MCF 10A (cell line): ENCODE data around the gene OR5H15. TPM values are rescaled to one million over a fixed set of nuclear protein-coding genes. Genes with fewer than 3 reads are reported as not detected.
"Not testable (repeated sequence)": the region's sequence is repeated elsewhere in the genome, so short reads cannot be mapped to it uniquely, and the experiment has no call there.

Experiments
- BruUV-seq: library from RNA; stranded (reverse); fragments of 400-500 nt; replicated peaks from 2 replicates; lab custom pipeline; 2021; lab: Mats Ljungman, UMichigan
- CTCF ChIA-PET: fragments of 300-600 bp; sonication (Branson Sonifier 250); formaldehyde crosslinking; extraction: SDS; loops from one replicate; lab custom pipeline; 2021; ENCODE audit warnings: antibody characterized with exemption, inconsistent platforms; lab: Yijun Ruan, JAX
- POLR2A ChIA-PET: fragments of 300-600, 350-650 bp; sonication (Branson Sonifier 250); formaldehyde crosslinking; extraction: SDS; loops from one replicate; lab custom pipeline; 2020; ENCODE audit warnings: antibody characterized with exemption, inconsistent platforms; lab: Yijun Ruan, JAX
- DNase-seq: peaks from one replicate; pipeline ENCODE4 v3.0.0-alpha.2; 2018; ENCODE audit not compliant: unreplicated experiment
- H3K27ac Mint-ChIP-seq: one replicate; pipeline ENCODE4 v1.8.0; 2022; ENCODE audit warnings: mild to moderate bottlenecking, low read depth, mixed read lengths; ENCODE audit not compliant: unreplicated experiment
- H3K27me3 Mint-ChIP-seq: one replicate; pipeline ENCODE4 v1.8.0; 2022; ENCODE audit warnings: mixed read lengths; ENCODE audit not compliant: insufficient read depth, unreplicated experiment
- H3K36me3 Mint-ChIP-seq: one replicate; pipeline ENCODE4 v1.8.0; 2022; ENCODE audit warnings: mild to moderate bottlenecking, moderate library complexity, mixed read lengths; ENCODE audit not compliant: insufficient read depth, unreplicated experiment
- H3K4me1 Mint-ChIP-seq: one replicate; pipeline ENCODE4 v1.8.0; 2022; ENCODE audit warnings: mixed read lengths; ENCODE audit not compliant: insufficient read depth, unreplicated experiment
- H3K4me3 Mint-ChIP-seq: one replicate; pipeline ENCODE4 v1.8.0; 2022; ENCODE audit warnings: mild to moderate bottlenecking, moderate library complexity, mixed read lengths; ENCODE audit not compliant: unreplicated experiment
- H3K9me3 Mint-ChIP-seq: one replicate; pipeline ENCODE4 v1.8.0; 2022; ENCODE audit warnings: mixed read lengths; ENCODE audit not compliant: unreplicated experiment
- intact Hi-C: fragments of 100-400 bp; cut with micrococcal nuclease; formaldehyde crosslinking; loops from 2 replicates; pipeline ENCODE4 v1.14.1; 2022
- total RNA-seq: library from RNA; stranded (reverse); gene quantifications from 2 replicates; pipeline ENCODE4 v1.2.3, GENCODE V29; 2022
- TF ChIP-seq, protein P1 (sequence below): fragments of 200-600 bp; IDR thresholded peaks from one replicate; pipeline ENCODE4 v1.8.0; 2022; ENCODE audit warnings: antibody characterized with exemption, mild to moderate bottlenecking; ENCODE audit not compliant: unreplicated experiment

Gene OR5H15
- total RNA-seq, 1 experiment from 2014 or later, result not detected

DNA sequence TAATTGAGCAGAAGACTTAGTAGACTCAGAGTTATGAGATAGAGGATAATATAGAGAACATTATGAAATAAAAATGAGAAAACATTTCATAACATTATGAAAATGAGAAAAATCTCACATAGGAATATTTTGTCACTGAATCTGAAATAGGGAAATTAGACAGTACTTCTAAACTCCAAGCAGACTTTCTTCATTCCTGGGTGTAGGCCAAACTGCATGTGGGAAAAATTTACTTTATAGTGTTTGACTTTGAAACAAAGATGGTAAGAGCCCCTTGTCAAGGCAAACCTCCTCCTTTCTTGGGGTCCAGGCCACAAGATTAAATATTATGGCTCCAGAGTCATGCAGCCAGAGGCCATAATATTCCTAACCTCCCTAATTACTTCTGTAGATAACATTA lies 26.0 kb upstream of the OR5H15 start:
- TF ChIP-seq, protein P1, sequence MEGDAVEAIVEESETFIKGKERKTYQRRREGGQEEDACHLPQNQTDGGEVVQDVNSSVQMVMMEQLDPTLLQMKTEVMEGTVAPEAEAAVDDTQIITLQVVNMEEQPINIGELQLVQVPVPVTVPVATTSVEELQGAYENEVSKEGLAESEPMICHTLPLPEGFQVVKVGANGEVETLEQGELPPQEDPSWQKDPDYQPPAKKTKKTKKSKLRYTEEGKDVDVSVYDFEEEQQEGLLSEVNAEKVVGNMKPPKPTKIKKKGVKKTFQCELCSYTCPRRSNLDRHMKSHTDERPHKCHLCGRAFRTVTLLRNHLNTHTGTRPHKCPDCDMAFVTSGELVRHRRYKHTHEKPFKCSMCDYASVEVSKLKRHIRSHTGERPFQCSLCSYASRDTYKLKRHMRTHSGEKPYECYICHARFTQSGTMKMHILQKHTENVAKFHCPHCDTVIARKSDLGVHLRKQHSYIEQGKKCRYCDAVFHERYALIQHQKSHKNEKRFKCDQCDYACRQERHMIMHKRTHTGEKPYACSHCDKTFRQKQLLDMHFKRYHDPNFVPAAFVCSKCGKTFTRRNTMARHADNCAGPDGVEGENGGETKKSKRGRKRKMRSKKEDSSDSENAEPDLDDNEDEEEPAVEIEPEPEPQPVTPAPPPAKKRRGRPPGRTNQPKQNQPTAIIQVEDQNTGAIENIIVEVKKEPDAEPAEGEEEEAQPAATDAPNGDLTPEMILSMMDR, result no peak
- no peak overlapping the region for H3K27ac Mint-ChIP-seq
- ChIA-PET CTCF (interaction anchor here (0.6 kb wide), 1 partner anchor 26 kb away, joined by 3 read pairs; no protein-coding TSS in a partner anchor), POLR2A (no interaction called here)
- no peaks in the 10 kb centered on the region for H3K36me3 Mint-ChIP-seq
- BruUV-seq, result no TSS peak
- peaks cover 47% of the 10 kb centered on the region for H3K27me3 Mint-ChIP-seq
- no peaks in the 10 kb centered on the region for H3K4me1 Mint-ChIP-seq
- H3K9me3 Mint-ChIP-seq, result no peaks in the 10 kb centered on the region
- intact Hi-C loops, result no loop called here
- no peak overlapping the region for H3K4me3 Mint-ChIP-seq
- no peak for DNase-seq

GRCh38 chr3:98147179-98147578 lies 19.3 kb upstream of the OR5H15 start, which contains the start of gene OR5H14:
Gene OR5H14 (plus strand): TSS chr3:98147479. CDS start chr3:98149386, 1,907 bp downstream.
- no peak for DNase-seq
- ChIA-PET CTCF (no interaction called here), POLR2A (no interaction called here)
- peaks cover 91% of the 10 kb centered on the region for H3K27me3 Mint-ChIP-seq
- TF ChIP-seq, protein P1, result no peak
- H3K9me3 Mint-ChIP-seq, result no peaks in the 10 kb centered on the region
- intact Hi-C loops, result no loop called here
- H3K4me3 Mint-ChIP-seq, result no peak within 1 kb of the TSS
- no peaks in the 10 kb centered on the region for H3K36me3 Mint-ChIP-seq
- no peaks in the 10 kb centered on the region for H3K4me1 Mint-ChIP-seq
- H3K27ac Mint-ChIP-seq, result no peak within 1 kb of the TSS
- no TSS peak for BruUV-seq

DNA sequence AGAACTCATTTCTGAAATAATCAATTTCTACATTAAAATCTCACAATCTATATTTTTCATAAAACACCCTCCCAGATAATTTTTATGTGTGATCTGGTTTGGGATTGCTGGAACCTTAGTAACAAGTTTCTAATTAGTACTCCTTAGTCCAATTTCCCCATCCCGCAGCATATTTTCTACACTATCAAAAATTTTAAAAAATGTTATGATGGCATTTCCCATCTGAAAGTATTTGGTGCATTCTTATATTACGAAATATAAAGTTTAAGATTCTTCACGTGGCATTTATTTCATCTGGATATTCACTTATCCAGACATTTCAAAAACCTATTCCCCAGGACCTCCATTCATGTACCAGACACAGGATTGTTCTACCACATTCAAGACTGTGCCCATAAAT lies 17.7 kb upstream of the OR5H15 start:
- no peaks in the 10 kb centered on the region for H3K36me3 Mint-ChIP-seq
- DNase-seq, result no peak
- ChIA-PET POLR2A (no interaction called here), CTCF (no interaction called here)
- H3K9me3 Mint-ChIP-seq, result no peaks in the 10 kb centered on the region
- H3K4me1 Mint-ChIP-seq, result no peaks in the 10 kb centered on the region
- no TSS peak for BruUV-seq
- H3K4me3 Mint-ChIP-seq, result no peak overlapping the region
- intact Hi-C loops, result no loop called here
- H3K27me3 Mint-ChIP-seq, result peaks cover 79% of the 10 kb centered on the region
- no peak overlapping the region for H3K27ac Mint-ChIP-seq
- TF ChIP-seq, protein P1, result no peak

- H3K4me3 Mint-ChIP-seq, DNase-seq, H3K9me3 Mint-ChIP-seq, H3K36me3 Mint-ChIP-seq, POLR2A ChIA-PET, H3K27ac Mint-ChIP-seq, BruUV-seq, intact Hi-C loops, CTCF ChIA-PET, H3K4me1 Mint-ChIP-seq: not testable (repeated sequence)
- peaks cover 79% of the 10 kb centered on the region for H3K27me3 Mint-ChIP-seq
Measured at GRCh38 chr3:98149456-98149855, 17.0 kb upstream of the OR5H15 start.

GRCh38 chr3:98151241-98151640 lies 15.3 kb upstream of the OR5H15 start:
- intact Hi-C loops, result no loop called here
- ChIA-PET POLR2A (no interaction called here), CTCF (no interaction called here)
- DNase-seq, result no peak
- BruUV-seq, result no TSS peak
- TF ChIP-seq, protein P1, result no peak
- Mint-ChIP-seq H3K4me3 (no peak overlapping the region), H3K27me3 (peaks cover 73% of the 10 kb centered on the region), H3K4me1 (no peaks in the 10 kb centered on the region), H3K9me3 (no peaks in the 10 kb centered on the region), H3K36me3 (no peaks in the 10 kb centered on the region), H3K27ac (no peak overlapping the region)
